Sigmoid colon (tissue), 4 donors: ENCODE results near the gene EDEM2.

Source experiments
- CTCF ChIP-seq, 4 experiments: fragments of 450-650 bp in 3 of 4; fragments of 200-600 bp in 1 of 4; IDR thresholded peaks; one replicate each; pipeline ENCODE4 v1.5.1; 2016 to 2019; ENCODE audit warnings: antibody characterized with exemption in 4 of 4, mild to moderate bottlenecking in 3 of 4, moderate library complexity in 2 of 4
- POLR2A ChIP-seq, 2 donors: fragments of 450-650 bp; IDR thresholded peaks; one replicate each; pipeline ENCODE4 v1.6.1; 2016; ENCODE audit warnings: antibody characterized with exemption in 2 of 2, mild to moderate bottlenecking in 2 of 2, moderate library complexity in 2 of 2
- POLR2AphosphoS5 ChIP-seq, 4 donors: sonication (generic); formaldehyde crosslinking; IDR thresholded peaks; one replicate each; pipeline ENCODE4 v1.6.1; 2017; ENCODE audit warnings: antibody characterized with exemption in 4 of 4

- TF ChIP-seq POLR2A (IDR thresholded peaks at IDR 0.05) (no peak), POLR2AphosphoS5 (IDR thresholded peaks at IDR 0.05) (no peak), CTCF (IDR thresholded peaks at IDR 0.05) (no peak)
Observed at GRCh38 chr20:35129647-35130069, 17.5 kb downstream of the EDEM2 start.
